ENCODE measurements around the gene KCNK15. TPM values are rescaled to one million over a fixed set of nuclear protein-coding genes. Genes with fewer than 3 reads are reported as not detected.

Gene KCNK15
- total RNA-seq, 1 donor from 2014 or later, result not detected

- no peak for DNase-seq (ENCODE audit: low read depth)
Measured at GRCh38 chr20:44715499-44716308, 30.0 kb upstream of the KCNK15 start.

DNA sequence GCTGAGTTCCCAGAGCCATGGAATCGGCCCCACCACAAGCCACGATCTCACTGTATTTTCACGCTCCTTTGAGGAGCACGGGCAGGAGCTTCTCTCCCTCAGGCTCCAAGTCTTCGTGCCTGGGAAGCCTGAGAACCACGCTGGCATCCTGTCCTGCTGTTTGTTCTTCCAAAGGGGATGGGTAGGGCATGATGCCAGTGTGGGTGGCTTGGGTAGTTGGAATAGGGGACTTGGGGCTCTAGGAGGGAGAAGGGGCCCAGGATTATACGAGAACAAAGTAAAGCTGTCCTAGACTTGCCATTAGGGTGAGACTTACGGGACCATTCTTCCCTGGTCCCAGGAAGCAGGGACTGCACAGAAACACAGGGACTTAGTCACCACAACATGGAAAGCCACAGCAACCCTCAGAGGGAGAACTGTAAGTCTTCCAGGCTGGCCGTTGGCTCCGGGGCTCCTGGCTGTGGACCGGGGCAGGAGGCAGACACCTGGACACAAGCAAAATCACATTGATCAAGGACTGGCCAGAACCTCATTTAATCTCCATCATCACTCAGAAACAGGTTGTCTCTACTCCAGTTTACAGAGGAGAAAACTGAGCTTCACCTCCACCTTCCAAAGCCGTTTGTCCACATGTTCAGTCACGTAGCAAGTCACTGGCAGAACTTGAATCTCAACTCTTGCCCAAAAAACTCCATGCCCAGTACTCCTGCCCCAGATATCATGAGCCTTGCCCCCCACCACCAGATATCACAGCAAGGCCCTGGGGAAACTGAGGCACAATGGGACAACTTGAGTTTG lies 29.2 kb upstream of the KCNK15 start:
- peak; percentile 76 for DNase-seq (ENCODE audit: low read depth)

DNA sequence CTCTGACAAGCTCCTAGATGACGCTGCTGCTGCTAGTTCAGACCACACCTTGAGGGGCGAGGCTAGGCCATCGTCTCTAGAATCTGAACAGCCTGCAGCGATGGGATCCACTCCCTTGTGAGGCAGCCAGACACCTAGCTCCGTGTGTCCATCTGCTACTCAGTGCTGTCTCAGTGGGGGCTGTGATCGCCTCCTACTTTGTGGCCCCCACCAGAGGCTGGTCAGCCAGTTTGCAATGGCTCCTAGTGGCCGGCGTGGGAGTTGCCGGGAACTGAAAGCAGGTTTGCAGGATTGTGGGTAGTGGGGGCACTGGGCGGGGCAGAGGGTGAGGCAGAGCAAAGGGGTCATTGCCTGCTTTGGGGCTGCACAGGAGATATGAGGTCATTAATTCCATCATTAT lies 27.7 kb upstream of the KCNK15 start:
- no peak for DNase-seq (ENCODE audit: low read depth)

- DNase-seq (ENCODE audit: low read depth), result no peak
Measured at GRCh38 chr20:44719841-44720240, 25.8 kb upstream of the KCNK15 start.

GRCh38 chr20:44720621-44720996 lies 25.1 kb upstream of the KCNK15 start:
- DNase-seq (ENCODE audit: low read depth), result peak; percentile 45

- peak; percentile 55 for DNase-seq (ENCODE audit: low read depth)
Measured at GRCh38 chr20:44720997-44721784, 24.5 kb upstream of the KCNK15 start.

DNA sequence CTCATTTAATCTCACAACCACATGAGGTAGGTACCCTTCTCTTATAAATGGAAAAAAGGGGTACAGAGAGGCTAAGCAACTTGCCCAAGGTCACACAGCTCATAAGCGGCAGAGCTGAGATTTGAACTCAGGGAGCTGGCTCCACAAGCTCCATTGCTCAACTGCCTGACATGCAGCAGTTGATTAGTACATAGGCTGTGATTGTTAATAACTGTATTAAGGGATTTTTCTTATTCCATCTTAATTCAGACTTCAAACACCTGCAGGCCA lies 23.9 kb upstream of the KCNK15 start:
- no peak for DNase-seq (ENCODE audit: low read depth)

- no peak for DNase-seq (ENCODE audit: low read depth)
Measured at GRCh38 chr20:44722990-44723389, 22.7 kb upstream of the KCNK15 start.

- DNase-seq (ENCODE audit: low read depth), result no peak
Measured at GRCh38 chr20:44723391-44723790, 22.3 kb upstream of the KCNK15 start.

DNA sequence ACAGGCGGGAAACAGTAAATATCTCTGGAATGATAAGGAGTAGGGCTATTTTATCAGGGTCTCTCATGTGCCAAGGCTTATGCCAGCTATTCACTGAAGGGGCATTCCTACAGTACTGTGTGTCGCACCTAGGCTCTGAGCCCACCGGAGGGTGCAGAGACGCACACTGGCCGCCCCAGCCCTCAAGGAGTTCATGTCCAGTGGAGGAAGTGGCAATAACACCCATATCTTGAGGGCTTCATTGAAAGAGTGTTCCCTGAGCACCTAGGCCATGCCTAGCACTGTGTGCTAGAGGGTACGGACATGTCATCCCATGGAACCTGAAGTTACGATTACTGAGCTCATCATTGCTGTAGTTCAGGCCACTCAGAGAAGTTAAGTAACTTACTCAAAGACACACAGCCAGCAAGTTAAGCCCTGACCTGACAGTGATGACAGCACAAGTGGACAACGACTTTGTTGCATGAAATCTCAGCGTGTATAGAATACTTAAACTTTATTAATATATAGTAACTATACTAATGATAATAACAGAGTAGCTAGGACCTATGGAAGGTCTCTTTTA lies 21.8 kb upstream of the KCNK15 start:
- DNase-seq (ENCODE audit: low read depth), result no peak

DNA sequence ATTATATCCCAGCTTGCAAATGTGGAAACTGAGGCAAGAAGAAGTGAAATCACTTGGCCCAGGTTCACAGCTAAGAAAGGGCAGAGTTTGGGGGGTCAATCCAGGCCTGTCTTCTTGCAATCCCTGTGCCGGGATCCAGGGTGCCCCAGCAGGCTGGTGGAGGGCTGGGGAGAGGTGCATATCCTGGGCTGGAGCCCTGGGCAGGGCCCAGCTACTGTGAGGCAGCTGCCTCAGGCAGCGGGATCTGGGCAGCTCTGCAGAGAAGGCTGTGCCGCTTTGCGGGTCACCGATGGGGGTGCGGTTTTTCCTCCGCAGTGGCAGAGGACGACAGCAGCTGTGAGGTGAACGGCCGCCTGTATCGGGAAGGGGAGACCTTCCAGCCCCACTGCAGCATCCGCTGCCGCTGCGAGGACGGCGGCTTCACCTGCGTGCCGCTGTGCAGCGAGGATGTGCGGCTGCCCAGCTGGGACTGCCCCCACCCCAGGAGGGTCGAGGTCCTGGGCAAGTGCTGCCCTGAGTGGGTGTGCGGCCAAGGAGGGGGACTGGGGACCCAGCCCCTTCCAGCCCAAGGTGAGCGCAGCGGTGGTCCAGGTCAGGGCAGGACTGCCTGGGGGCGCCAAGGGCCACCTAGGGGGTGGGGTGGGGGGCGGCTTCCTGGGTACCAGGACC lies 21.1 kb upstream of the KCNK15 start:
- no peak for DNase-seq (ENCODE audit: low read depth)

- DNase-seq (ENCODE audit: low read depth), result no peak
Measured at GRCh38 chr20:44725837-44726236, 19.8 kb upstream of the KCNK15 start.

DNA sequence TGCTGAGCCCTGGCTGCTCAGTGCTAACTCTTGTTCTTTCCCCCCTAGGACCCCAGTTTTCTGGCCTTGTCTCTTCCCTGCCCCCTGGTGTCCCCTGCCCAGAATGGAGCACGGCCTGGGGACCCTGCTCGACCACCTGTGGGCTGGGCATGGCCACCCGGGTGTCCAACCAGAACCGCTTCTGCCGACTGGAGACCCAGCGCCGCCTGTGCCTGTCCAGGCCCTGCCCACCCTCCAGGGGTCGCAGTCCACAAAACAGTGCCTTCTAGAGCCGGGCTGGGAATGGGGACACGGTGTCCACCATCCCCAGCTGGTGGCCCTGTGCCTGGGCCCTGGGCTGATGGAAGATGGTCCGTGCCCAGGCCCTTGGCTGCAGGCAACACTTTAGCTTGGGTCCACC lies 18.6 kb upstream of the KCNK15 start:
- no peak for DNase-seq (ENCODE audit: low read depth)

DNA sequence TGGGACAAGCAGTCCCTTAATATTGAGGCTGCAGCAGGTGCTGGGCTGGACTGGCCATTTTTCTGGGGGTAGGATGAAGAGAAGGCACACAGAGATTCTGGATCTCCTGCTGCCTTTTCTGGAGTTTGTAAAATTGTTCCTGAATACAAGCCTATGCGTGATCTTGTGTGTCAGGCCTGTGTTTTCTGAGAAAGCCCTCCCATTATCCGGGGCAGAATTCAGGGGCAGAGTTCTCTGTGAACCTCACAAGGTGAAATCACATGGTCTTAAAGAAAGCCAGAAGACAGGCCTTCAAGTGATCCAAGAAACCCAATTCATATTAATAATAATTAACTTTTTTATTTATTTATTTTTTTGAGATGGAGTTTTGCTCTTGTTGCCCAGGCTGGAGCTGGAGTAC lies 18.0 kb upstream of the KCNK15 start:
- DNase-seq (ENCODE audit: low read depth), result no peak

- peak; percentile 86 for DNase-seq (ENCODE audit: low read depth)
Measured at GRCh38 chr20:44728801-44729443, 16.7 kb upstream of the KCNK15 start.

DNA sequence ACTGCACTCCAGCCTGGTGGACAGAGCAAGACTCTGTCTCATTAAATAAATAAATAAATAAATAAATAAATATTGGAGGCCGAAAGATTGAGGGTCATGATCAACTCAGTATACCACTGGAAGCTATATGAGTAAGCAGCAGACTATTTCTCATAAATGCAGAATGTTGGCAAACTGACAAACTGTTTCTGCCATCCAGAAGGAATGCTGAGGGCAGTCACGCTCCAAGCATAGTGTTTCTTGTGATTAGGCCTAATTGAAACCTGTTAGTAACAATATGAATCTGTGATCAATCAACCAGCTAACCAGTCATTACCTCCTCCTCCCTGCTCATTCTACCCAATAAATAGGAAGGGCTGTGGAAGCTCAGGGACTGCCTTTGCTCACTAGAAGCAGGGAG lies 15.2 kb upstream of the KCNK15 start:
- peak; percentile 55 for DNase-seq (ENCODE audit: low read depth)

GRCh38 chr20:44731657-44732056 lies 14.0 kb upstream of the KCNK15 start:
- DNase-seq (ENCODE audit: low read depth), result no peak

- no peak for DNase-seq (ENCODE audit: low read depth)
Measured at GRCh38 chr20:44732327-44732726, 13.3 kb upstream of the KCNK15 start.

DNA sequence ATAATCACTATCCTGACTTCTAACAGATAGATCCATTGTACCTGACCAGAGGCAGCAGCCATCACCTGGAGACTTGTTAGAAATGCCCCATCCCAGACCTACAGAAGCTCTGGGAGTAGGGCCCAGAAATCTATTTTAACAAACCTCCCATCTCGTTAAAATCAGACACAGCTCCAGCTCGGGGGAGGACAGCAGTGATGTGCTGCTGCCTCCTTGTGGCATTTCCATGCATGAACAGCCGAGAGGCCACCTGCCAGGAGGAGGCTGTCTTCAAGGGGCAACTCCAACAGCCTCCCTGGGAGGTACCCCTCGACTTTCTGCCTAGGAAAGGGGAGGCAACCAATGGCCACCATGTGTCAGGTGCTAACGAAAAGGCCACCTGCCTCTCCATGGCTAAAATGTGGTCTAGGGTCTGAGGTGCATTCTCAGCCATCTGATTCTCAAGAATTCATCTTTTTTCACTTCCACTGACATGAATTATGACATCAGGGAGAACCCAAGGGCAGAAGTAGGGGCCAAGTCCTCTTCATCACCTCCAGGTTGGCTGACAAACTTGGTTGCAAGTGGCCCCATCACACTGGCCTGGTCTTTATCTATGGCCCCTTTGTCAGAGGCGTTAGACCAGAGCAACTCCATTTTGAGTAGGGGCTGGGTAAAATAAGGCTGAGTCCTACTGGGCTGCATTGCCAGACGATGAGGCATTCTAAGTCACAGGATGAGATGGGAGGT lies 12.2 kb upstream of the KCNK15 start:
- DNase-seq (ENCODE audit: low read depth), result peak; percentile 74

DNA sequence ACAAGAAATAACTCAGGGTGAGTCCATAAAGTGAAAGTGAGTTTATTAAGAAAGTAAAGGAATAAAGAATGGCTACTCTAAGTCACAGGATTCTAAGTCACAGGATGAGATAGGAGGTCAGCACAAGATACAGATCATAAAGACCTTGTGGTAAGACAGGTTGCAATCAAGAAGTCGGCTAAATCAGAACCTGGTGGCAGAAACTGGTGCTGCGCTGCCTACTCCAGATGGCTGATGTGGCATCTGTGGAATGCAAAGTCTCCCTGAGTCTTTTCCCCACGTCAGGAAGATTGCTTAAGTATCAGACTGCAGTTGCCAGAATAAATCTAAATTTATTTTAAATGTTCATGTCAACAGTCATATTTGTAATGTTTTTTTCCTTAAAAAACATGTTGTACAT lies 10.7 kb upstream of the KCNK15 start:
- peak; percentile 56 for DNase-seq (ENCODE audit: low read depth)

All from myocyte (in vitro differentiated cells).